Esophagus squamous epithelium (tissue), 4 donors: ENCODE data around the gene CYSLTR2.

Experiments used
- CTCF ChIP-seq, 6 experiments: fragments of 450-650 bp in 4 of 6; fragments of 200-600 bp in 2 of 6; sonication (generic) in 2 of 6; IDR thresholded peaks; one replicate each; pipeline ENCODE4 v1.5.1; 2016 to 2019; ENCODE audit warnings: antibody characterized with exemption in 6 of 6, mild to moderate bottlenecking in 4 of 6, moderate library complexity in 4 of 6
- POLR2A ChIP-seq, 4 donors: fragments of 450-650 bp; IDR thresholded peaks; one replicate each; pipeline ENCODE4 v1.6.1; 2017; ENCODE audit warnings: antibody characterized with exemption in 4 of 4, mild to moderate bottlenecking in 4 of 4, moderate library complexity in 3 of 4

- TF ChIP-seq CTCF (IDR thresholded peaks at IDR 0.05) (no peak), POLR2A (IDR thresholded peaks at IDR 0.05) (no peak)
Measured at GRCh38 chr13:48630773-48631172, 23.0 kb upstream of the CYSLTR2 start.
